Measurements from ENCODE around the gene DOCK11.

- TF ChIP-seq POLR2A (IDR thresholded peaks at IDR 0.05; ENCODE audit: low read depth, low read length) (no peak), EZH2 (IDR thresholded peaks at IDR 0.05; ENCODE audit: borderline replicate concordance, low read depth, low read length, severe bottlenecking) (peak; percentile 17), CTCF (IDR thresholded peaks at IDR 0.05; ENCODE audit: extremely low read depth in 1 of 2, insufficient read depth in 1 of 2, low read depth in 1 of 2, low read length in 2 of 2) (no peak), JUN (IDR thresholded peaks at IDR 0.05; ENCODE audit: borderline replicate concordance, insufficient read depth, insufficient read length, low read depth) (no peak), POLR2AphosphoS5 (IDR thresholded peaks at IDR 0.05; ENCODE audit: insufficient read depth, low read depth, low read length) (no peak), MAX (IDR thresholded peaks at IDR 0.05; ENCODE audit: insufficient read depth, insufficient read length) (no peak), MYC (IDR thresholded peaks at IDR 0.05; ENCODE audit: low read depth, low read length) (no peak), FOS (IDR thresholded peaks at IDR 0.05; ENCODE audit: borderline replicate concordance, insufficient read depth, low read length) (no peak), GATA2 (IDR thresholded peaks at IDR 0.05; ENCODE audit: insufficient read depth, insufficient read length, low read depth, low read length) (no peak)
These were observed 1.1 kb downstream of the DOCK11 start for GRCh38 chrX:118496763-118497079.
